GM11168 (cell line): ENCODE measurements around the gene RAB24.
"Not testable (repeated sequence)": the region's sequence is repeated elsewhere in the genome, so short reads cannot be mapped to it uniquely, and the experiment has no call there.

Source experiments
- in situ Hi-C: fragments of 300-500 bp; cut with MboI; formaldehyde crosslinking; loops from one replicate; pipeline ENCODE4 v1.12.0; 2022; ENCODE audit warnings: low sequenced_read_pairs; ENCODE audit not compliant: unreplicated experiment

The RAB24 gene

DNA sequence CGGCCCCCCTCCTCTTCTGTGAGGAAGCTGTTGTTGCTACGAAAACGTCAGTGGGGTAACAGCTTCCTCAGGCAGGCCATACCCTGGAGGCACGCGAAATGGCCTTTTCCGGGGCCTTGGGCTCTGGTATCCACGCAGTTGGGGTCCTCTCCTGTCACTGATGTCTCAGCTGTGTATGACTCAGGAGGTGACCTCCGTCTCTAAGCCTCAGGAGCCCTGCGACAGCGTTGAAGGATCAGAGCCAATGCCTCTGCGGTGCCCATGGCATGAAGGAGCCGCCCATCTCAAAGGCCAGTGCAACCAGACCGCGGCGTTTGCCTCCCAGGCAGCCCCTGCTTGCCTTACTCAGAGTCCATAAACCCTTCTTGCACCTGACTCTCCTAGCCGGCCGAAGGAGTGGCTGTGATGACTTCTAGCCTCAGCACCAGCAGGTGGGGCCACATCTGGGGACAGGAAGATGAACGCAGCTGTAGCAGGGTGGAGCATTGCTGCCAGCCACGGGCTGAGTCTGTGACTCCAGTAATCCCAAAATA, 9.2 kb upstream of the RAB24 start:
- in situ Hi-C loops = loop anchor here (10.0 kb wide), 1 partner anchor 52 kb away; no protein-coding TSS in a partner anchor

DNA sequence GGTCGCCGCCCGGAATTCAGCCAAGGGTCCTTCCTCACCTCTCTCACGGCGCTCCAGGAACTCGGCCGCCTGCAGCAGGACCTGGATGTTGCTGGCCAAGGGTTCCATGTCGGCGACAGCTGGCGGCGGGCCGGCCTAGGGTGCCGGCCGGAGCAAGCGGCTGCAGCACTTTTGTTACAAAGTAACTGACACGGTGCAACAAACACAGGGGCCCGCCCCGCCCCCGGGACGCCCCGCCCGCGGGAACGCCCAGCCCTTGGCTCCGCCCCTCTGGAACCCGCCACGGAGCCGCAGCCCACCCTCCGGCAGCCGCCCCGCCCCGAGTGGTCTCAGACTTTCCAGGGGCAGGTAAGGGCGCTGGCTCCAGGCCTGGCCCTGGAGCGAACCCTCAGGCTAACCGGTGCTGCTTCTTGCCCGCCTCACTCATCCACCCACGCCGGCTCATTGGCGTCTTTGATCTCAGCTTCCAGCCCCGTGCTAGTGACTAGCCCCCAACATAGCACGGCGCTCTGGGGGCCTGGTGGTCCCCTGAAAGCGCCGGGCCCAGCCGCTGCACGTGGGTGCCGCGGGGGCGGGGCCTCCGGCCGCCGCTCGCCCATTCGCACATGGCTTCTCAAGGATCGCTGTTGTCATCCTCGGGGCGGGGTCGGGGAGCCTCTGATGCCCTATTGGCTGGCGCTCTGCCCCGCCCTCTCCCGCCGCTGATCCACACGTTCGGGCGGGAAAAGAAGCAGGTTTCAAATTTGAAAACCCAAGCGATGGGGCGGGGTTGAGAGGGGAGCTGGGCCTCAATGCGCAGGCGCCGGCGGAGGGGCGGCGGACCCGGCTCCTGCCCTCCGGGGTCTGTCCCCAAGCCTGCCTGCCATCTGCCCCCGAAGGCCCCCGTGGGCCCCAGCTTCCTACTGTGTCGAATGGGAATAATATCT, 8.5 kb upstream of the RAB24 start, which contains the start of gene MXD3:
TSS of gene MXD3 (minus strand) at position 176 of the 926 bp plus-strand sequence. CDS start at position 108, 68 bp downstream.
- in situ Hi-C loops = loop anchor here (10.0 kb wide), 1 partner anchor 53 kb away; no protein-coding TSS in a partner anchor

DNA sequence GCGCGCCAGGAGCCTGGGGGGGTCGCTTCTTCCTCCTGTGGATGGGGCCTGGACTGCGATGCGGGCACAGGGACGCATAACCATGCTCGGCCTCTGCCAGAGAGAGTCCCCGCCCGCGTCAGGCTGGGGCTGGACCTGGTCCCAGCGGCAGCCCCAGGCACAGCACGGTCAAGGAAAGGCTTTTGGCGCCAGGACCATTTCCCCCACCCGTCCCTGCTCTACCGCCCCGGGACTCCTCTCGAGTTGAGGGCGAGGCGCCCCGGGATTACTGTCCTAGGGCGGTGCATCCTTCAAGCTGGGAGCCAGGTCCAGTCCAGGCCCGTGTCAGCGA, 7.8 kb upstream of the RAB24 start:
- in situ Hi-C loops = loop anchor here (10.0 kb wide), 1 partner anchor 53 kb away; no protein-coding TSS in a partner anchor

DNA sequence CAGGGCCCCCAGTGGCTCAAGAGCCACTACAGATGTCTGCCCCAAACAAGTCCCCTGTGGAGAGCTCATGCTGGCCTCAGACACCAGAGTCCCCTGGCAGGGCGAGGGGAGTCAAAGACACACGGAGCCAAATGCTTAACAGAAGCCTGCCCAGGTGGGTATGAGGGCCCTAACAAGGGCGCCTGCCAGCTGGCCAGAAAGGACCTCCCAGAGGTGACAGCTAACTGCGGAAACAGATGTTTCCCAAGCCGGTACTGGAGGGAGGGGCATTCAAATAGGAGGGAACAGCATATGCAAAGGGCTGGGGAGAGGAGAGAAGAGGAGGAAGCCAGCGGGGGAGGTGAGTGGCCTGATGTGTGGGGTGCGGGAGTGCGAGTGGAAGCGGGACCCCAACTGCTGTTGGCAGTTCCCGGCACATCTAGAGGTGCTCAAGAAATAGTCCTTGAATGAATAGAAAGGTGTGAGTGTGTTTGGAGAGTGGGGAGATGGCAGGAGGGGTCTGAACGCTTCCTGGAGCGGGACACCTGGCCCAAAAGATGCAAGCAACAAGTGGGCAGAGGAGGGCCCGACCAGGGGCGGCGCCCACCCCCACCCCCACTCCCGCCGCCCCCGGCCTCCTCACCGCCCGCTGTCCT, 7.4 kb upstream of the RAB24 start:
- in situ Hi-C loops = loop anchor here (10.0 kb wide), 1 partner anchor 54 kb away; no protein-coding TSS in a partner anchor

DNA sequence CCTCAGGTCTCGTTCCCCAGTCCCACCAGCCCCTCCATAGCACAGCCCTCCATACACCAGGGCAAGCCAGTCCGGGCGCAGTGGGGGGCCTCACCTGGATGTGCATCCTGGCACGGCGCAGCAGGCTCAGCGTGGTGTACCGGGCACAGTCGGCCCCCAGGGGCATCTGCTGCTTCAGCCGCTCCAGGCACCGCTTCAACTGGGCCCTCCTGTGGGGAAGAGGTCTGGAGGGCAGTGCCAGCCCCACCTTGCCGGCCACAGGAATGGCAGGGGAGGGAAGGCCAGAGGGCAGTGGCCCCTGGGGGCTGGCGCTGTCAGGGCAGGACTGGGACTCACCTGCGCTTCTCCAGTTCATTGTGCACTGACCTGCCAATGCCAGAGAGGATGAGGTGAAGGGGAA, 6.8 kb upstream of the RAB24 start:
- in situ Hi-C loops = loop anchor here (10.0 kb wide), 1 partner anchor 54 kb away; no protein-coding TSS in a partner anchor

DNA sequence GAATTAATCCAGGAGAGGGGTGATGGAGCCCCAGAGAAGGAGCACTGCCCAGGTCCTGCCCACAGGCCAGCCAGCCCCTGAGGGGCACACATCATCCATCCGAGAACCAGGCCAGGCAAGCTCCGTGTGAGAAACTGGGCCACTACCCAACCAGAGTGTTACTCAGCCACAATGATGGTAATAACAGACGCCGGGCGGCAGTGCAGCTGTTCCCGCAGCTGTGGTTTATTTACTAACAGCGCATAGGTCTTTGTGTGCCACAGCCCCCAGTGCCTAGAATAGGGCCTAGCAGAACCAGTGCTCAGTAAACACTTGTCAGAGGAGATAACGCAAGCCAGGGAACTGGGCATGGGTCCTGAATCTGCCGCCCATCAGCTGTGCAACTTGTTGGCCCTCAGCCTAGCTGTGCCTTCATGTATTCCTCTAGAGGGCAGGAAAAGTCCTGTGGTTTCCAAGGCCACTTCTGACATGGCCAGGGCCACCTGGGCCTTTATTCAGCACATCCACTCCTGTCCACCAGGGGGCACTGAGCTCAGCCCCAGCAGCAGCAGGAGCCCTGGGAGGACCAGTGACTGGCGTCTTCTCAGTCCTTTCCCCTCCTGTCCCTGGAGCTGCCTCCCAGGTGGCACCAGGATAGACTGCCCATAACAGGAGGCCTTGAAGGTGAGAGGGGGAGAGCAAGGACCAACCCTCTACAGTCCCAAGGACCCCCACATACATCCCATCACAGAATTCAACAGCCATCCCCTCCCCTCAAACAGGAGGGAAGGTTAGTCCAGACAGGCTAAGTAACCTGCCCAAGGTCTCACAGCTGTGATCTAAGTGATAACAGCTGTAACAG, 6.1 kb upstream of the RAB24 start:
- in situ Hi-C loops = loop anchor here (10.0 kb wide), 1 partner anchor 55 kb away; no protein-coding TSS in a partner anchor

DNA sequence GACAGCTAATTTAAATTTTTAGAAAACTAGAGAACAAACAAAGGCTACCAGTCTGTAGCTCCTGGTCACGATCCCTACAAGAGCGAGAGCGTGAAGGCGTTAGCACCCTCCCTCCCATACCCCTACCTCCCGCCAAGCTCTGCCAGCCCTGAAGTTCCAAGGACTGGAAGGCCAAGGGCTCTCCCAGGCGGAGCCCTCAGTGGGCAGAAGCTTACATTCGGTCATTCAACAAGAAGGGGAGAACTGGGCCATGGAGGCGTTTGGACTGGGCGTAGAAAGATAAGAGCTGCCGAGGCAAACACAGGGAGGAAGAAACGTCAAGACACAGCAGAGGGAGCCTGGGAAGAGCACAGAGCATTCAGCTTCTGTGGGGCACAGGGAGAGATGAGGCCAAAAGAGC, 5.2 kb upstream of the RAB24 start:
- in situ Hi-C loops = no loop called here

DNA sequence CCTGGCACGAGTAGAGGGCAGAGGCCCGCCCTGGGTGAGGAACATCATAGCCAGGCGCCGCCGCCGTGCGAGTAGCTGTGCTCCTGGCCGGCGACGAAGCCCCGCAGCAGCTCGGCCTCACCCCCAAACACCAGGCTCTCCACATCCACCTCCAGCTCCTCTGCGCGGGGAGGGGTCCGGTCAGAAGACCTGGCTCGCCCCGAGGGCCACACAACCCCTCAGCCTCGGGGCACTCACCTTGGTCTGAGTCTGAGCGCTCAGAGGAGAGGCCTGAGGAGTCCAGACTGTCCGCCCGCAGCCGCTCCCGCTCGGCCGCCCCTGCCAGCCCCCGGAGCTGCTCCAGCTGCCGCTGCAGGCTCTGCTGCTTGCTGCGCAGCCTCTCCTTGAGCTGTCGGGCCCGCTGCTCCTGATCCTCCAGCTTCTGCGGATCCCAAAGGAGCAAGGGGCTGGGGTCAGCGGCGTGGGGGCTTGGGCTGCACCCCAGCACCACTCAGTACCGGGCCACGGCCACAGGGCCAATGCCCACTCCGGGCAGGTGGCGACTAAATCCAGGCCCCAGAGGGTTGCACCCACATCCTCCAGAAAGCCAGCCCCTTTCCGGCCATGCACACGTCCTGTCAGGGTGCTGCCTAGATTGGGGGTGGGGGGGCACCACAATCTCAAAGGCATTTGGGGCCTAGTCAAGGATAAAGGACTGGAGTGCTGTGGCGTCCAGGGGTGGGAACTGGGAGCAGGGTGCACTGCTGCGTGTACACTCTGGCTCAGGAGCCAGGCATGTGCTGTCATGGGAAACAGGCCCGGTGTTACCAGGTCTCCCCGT, 4.2 kb upstream of the RAB24 start:
- in situ Hi-C loops = no loop called here

DNA sequence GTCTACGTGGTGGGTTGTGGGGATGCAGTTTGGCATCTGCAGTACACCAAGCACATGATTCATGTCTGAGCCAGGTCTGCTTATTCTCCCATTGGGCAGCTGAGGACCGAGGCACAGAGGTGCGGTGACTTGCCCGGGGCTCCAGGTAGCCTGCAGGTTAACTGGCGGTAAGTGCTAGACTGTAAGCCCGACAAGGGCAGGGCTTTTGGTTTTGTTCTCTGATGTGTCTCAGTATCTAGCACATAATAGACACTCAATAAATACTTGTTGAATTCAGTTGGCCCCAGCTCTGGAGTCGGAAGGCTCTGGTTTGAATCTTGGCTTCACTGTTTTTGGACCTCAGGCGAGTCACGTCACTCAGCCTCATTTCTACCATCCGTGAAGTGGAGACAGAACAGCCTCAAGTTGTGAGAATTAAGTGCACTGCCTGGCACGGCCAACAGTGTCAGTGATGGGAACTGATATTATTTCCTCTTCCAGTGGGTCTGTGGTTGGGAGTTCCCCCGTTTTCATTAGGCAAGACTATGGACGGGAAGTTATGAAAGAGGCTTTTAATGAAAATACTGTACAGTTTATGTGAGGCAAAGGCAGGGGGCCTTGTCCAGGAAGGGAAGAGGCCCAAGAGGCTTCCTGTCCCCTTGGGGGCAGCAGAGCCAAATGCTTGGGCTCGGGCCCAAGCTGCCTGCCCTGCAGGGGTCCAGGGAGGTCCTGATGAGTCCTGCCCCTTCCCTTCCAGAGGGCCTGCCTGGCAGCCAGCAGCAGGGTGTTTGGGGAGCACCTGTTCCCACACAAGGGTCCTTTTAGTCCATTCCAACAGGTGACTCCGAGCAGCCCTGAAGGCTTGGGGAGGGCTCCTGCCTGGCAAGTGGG, 3.4 kb upstream of the RAB24 start:
- in situ Hi-C loops = no loop called here

DNA sequence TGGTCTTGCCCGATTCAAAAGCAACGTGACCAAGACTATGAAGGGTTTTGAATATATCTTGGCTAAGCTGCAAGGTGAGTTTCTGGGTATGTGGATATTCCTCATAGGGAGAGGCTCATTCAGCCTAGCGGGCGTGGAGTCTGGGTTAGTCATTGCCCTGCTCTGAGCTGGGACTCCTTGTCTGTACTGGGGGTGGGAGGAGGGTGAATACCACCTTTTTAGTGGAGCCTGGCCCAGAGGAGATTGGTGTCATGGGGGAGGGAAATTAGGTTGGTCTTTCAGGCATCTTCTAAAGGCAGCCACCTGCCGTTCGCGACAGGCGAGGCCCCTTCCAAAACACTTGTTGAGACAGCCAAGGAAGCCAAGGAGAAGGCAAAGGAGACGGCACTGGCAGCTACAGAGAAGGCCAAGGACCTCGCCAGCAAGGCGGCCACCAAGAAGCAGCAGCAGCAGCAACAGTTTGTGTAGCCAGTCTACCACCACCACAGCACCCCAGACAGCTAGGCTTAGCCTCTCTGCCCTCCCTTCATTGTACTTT, 2.7 kb upstream of the RAB24 start:
- in situ Hi-C loops = not testable (repeated sequence)

DNA sequence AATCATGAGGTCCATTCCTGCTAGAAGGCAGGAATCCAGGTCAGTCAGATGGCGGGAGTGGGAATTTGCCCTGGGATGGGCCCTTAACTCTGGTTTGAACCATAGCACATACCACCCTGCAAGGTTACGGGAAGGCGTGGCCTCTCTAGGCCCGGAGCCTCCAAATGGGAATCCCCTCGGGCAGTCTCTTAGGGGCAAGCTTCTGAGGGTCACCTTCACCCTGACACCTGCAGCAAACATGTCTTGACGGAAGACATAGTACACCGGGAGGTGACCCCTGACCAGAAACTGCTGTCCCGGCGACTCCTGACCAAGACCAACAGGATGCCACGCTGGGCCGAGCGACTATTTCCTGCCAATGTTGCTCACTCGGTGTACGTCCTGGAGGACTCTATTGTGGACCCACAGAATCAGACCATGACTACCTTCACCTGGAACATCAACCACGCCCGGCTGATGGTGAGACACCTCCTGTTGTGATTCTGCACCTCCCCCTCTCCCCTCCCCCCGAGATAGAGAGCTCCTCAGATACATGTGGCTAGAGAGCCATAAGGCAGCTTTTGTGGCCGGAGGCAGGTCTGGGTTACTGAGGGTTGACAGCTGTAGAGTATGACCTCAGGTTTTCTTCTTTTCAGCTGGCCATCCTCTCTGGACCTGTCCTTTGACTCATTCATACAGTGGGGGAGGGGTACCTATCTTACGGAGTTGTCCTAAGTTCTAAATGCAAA, 1.0 kb upstream of the RAB24 start:
- in situ Hi-C loops = no loop called here

DNA sequence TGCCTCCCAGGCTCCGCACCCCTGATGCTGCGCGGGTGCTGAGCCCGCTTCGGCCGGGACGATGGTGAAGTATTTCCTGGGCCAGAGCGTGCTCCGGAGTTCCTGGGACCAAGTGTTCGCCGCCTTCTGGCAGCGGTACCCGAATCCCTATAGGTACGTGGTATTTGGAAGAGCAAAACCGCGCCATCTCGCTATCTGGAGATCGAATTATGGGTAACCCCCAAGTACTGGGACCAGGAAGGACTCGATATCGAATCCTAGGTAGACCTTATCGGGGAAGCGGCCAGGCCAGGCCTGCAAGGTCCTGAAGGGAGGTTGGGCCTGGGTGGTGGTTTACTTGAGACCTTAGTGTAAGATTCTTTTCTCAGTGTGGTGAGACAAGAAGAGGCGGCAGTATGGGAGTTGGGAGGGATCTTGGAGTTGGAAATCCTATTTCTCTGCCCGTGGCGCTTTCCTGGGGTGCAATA, 439 bp upstream of the RAB24 start:
- in situ Hi-C loops = no loop called here

DNA sequence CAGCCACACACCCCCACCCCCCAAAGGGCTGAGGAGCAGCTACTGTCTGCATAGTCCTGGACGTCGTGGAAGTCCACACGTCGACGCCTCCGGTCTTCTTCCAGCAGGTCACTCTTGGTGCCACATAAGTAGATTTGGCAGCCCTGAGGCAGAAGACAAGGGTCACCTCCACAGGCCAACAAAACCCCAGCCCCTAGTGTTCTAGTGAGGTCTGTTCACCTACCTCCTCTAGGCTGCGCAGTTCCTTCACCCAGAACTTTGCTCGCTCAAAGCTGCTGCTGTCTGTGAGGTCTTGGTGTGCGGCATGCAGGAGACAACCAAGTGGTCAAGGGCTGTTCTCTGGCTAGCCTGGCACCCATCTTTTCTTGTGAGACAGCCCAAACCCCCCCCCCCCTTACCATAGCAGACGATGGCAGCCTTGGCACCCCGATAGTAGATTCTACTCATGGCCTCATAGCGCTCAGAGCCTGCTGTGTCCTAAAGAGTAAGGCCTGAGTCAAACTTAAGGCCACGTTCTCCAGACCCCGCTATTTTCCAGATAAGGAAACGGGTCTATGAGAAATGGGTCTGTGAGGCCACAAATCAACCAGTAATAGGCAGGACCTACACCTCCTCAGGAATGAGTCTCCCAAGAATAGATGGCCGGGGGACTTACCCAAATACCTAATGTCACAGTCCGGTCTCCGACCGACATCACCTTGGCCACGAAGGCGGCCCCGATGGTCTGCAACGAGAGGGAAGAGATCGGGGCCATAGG, 987 bp downstream of the RAB24 start:
- in situ Hi-C loops = no loop called here

DNA sequence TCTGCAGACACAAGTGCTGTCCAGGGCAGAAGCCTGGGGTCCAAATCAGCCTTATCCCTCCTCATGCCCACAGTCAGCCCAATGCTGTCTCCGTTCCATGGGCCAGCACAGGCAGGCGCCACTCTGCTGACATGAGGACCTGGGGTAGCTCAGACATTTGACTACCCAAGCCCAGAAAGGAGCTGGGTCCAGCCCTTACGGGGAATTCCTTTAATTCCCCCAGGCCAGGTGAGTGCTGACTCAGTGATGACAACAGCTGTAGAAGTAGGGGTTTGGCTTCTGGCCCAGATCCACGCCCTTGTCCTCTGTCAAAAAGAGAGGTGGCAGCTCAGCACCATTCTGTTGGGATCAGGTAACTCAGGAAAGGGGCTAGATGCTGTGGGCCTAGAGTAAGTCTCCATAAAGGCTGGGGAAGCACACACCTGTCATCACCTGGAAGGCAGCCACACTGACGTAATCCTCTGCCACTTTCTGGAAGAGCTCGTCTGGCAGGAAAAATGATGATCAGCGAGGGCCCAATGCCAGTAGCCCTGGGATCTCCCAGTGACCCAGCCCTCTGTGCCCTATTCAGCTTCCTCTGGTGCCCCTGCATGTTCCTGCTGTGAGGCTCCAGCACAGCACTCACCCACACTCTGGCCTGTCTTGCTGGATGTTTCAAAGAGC, 1.9 kb downstream of the RAB24 start:
- in situ Hi-C loops = no loop called here

DNA sequence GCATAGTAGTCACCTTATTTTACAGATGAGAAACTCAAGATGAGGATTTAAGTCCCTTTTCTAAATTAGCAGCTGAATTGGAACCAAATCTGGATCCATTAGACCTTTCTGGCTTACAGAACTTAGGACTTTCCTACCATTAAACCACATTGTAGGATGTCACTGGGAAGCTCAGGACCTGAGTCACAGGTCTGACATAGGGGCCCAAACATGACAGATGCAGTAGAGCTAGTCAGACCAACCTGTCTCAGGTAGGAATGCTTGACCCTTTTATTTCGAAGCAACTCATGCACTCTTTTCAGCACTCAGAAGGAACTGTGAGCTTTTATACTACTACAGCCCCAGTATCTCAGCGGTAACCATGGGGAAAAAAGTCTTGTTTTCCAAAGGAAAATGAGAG, 2.6 kb downstream of the RAB24 start:
- in situ Hi-C loops = no loop called here

DNA sequence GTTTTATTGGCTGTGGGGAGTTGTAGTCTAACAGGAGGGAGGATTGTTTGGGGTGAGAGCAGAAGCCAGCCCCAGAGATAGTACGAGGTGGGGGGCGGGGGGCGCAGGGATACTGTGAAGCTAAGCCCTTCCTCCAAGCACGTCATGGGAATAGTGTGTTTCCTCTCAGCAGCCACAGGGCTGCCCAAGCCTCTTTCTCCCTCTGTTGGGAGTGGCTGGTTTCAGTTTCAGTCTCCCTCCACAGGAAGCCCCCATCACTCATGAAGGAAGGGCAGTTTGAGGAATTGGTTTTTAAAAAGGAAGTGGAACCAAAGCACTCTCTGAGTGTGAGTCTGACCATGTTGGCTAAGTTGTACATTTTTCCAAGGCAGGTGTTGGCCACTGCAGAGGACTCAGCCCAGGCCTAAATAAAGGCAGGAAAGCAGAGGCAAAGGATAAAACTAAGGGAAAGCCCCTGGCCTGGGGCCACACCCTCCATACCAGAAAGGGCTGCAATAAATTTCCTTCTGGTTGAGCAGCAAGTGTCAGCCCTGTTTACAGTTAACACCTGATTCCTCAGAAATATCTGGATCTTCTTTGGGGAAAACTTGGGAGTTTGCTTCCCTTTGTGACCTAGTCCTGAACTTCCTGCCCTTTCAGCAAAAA, 3.2 kb downstream of the RAB24 start:
- in situ Hi-C loops = no loop called here
